Spleen (tissue), 13 donors: ENCODE results near the gene STYK1. TPM values are rescaled to one million over a fixed set of nuclear protein-coding genes. Genes with fewer than 3 reads are reported as not detected.

Experiments used
- DNase-seq: peaks from one replicate; pipeline ENCODE4 v3.0.0-alpha.2; 2020
- H3K27ac ChIP-seq, 8 donors: fragments of 200-600 bp; sonication (generic) in 7 of 8; 1 replicate in 4 of 8; 2 replicates in 4 of 8; pipeline versions ENCODE4 v1.5.0 to v1.8.0; 2016 to 2021; ENCODE audit warnings: inconsistent platforms in 4 of 8, mild to moderate bottlenecking in 4 of 8, moderate library complexity in 1 of 8
- H3K27me3 ChIP-seq, 7 donors: fragments of 200-600 bp; sonication (generic) in 6 of 7; replicated peaks in 1 of 7; 1 replicate in 4 of 7; 2 replicates in 3 of 7; pipeline versions ENCODE4 v1.5.0 to v1.8.0; 2016 to 2021; ENCODE audit warnings: inconsistent platforms in 3 of 7, mild to moderate bottlenecking in 1 of 7
- H3K36me3 ChIP-seq, 6 donors: fragments of 200-600 bp; sonication (generic) in 5 of 6; 1 replicate in 4 of 6; 2 replicates in 2 of 6; pipeline versions ENCODE4 v1.5.0 to v1.8.0; 2016 to 2021; ENCODE audit warnings: inconsistent platforms in 2 of 6
- H3K4me1 ChIP-seq, 6 donors: fragments of 200-600 bp; sonication (generic) in 5 of 6; 1 replicate in 3 of 6; 2 replicates in 3 of 6; pipeline versions ENCODE4 v1.5.0 to v1.8.0; 2016 to 2021; ENCODE audit warnings: inconsistent platforms in 3 of 6
- H3K4me3 ChIP-seq, 8 donors: fragments of 200-600 bp; sonication (generic) in 7 of 8; 1 replicate in 4 of 8; 2 replicates in 4 of 8; pipeline versions ENCODE4 v1.5.0 to v1.8.0; 2016 to 2021; ENCODE audit warnings: inconsistent platforms in 4 of 8, mild to moderate bottlenecking in 4 of 8, moderate library complexity in 2 of 8
- H3K9me3 ChIP-seq, 8 donors: fragments of 200-600 bp; sonication (generic) in 7 of 8; 1 replicate in 4 of 8; 2 replicates in 4 of 8; pipeline versions ENCODE4 v1.5.0 to v1.8.0; 2016 to 2021; ENCODE audit warnings: inconsistent platforms in 4 of 8
- CTCF ChIP-seq, 11 experiments: fragments of 200-600 bp in 7 of 11; fragments of 450-650 bp in 4 of 11; sonication (generic) in 4 of 11; IDR thresholded peaks in 8 of 11; conservative IDR thresholded peaks in 3 of 11; 1 replicate in 7 of 11; 2 replicates in 4 of 11; pipeline versions ENCODE4 v1.4.0 to v1.8.0; 2016 to 2021; ENCODE audit warnings: antibody characterized with exemption in 11 of 11, inconsistent platforms in 4 of 11, mild to moderate bottlenecking in 1 of 11
- POLR2A ChIP-seq, 3 donors: fragments of 450-650 bp; IDR thresholded peaks; one replicate each; pipeline ENCODE4 v1.5.1; 2017; ENCODE audit warnings: antibody characterized with exemption in 3 of 3, mild to moderate bottlenecking in 1 of 3
- POLR2AphosphoS5 ChIP-seq, 3 donors: sonication (generic); formaldehyde crosslinking; IDR thresholded peaks; one replicate each; pipeline ENCODE4 v1.5.1; 2017; ENCODE audit warnings: antibody characterized with exemption in 3 of 3
- WGBS, 5 donors: extraction: QIAGEN DNeasy Blood & Tissue Kit in 3 of 5; methylation state at CpG; one replicate each; pipeline versions ENCODE4 v1.1.5 to v1.1.7; 2013 to 2018; 5-methylcytosine and 5-hydroxymethylcytosine counted together
- intact Hi-C: fragments of 100-400 bp; cut with DNase I; formaldehyde crosslinking; loops from one replicate; pipeline ENCODE4 v1.15.0; 2023; ENCODE audit warnings: low total_unique reads
- long read RNA-seq, 2 donors: transcript quantifications; one replicate each; lab custom pipeline, GENCODE V29; 2026
- polyA plus RNA-seq, 3 donors: library from polyadenylated mRNA; stranded (reverse); fragments of 200-250 nt; gene quantifications; one replicate each; pipeline ENCODE4 v1.2.1, GENCODE V29; 2013
- total RNA-seq, 7 donors: library from RNA; depleted of rRNA in 3 of 7; stranded (reverse); fragments of >200 nt in 3 of 7; fragmentation: NEBNext Ultra II Directional in 4 of 7; extraction: Animal tissue kit (Norgen Biotek cat#: 25700) in 4 of 7; gene quantifications; one replicate each; pipeline versions ENCODE4 v1.1.0 to v1.2.1, GENCODE V29; 2016 to 2021
- donor health status: healthy with polysubstance abuse.
- donor health status: DM: no; HTN: no; CAD: no; lungs with moderate emphysema.
- donor health status: DM: no; HTN: no; CAD: no.
- donor health status: Bipolar disorder and iron deficiency.
- donor health status: healthy.
- donor health status: DM: no; HTN: no; CAD: no.
- donor health status: DM: yes; HTN: yes; CAD: no.

STYK1 gene
- 1 to 10 TPM in 4 of 7 donors, under 1 TPM in 3; 0.49 to 2.4 (median 1.2) TPM for total RNA-seq
- under 1 TPM; 0.17 to 0.26 (median 0.26) TPM for polyA plus RNA-seq
- long read RNA-seq, donor 1: 0 reads
- long read RNA-seq, donor 2: 0 reads

GRCh38 chr12:10673659-10674384 is at the start of gene STYK1:
TSS of gene STYK1 (minus strand) at chr12:10674052. CDS start at chr12:10634618, 39,434 bp downstream.
- peak within 1 kb of the TSS; percentile 4 to 72 (median 42) for H3K4me3 ChIP-seq
- intact Hi-C loops: loop anchor here (5.0 kb wide), 1 partner anchor 342 kb away; no protein-coding TSS in a partner anchor
- peaks cover 2 to 42% (median 17%) of the 10 kb centered on the region in 6 donors for H3K4me1 ChIP-seq
- no peaks in the 10 kb centered on the region for H3K9me3 ChIP-seq
- TF ChIP-seq POLR2A (IDR thresholded peaks at IDR 0.05) (no peak), CTCF (IDR thresholded peaks at IDR 0.05 in 8 of 11, conservative IDR thresholded peaks at IDR 0.05 in 3 of 11) (peak in 10 of 11 experiments; percentile 64 to 84 (median 77)), POLR2AphosphoS5 (IDR thresholded peaks at IDR 0.05) (peak; percentile 62 to 74 (median 69))
- peak within 1 kb of the TSS in 4 of 8 donors; percentile 14 to 77 (median 54) for H3K27ac ChIP-seq
- peaks cover 0 to 62% (median 9%) of the 10 kb centered on the region in 7 donors for H3K27me3 ChIP-seq
- peak; percentile 87 for DNase-seq
- WGBS, 5 donors: 0 to 2% (median 1%) methylated on average over 35 of the region's 35 CpGs
- no peaks in the 10 kb centered on the region for H3K36me3 ChIP-seq

- Histone ChIP-seq H3K36me3 (no peaks in the 10 kb centered on the region), H3K27ac (peak within 1 kb of the TSS; percentile 85 to 96 (median 93)), H3K4me3 (peak within 1 kb of the TSS; percentile 77 to 95 (median 85)), H3K4me1 (peaks cover 24 to 61% (median 46%) of the 10 kb centered on the region in 6 donors), H3K9me3 (no peaks in the 10 kb centered on the region), H3K27me3 (peaks cover 0 to 28% (median 7%) of the 10 kb centered on the region in 7 donors)
- 0 to 1% (median 0%) methylated on average over 19 to 95 of the region's 95 CpGs for WGBS, 5 donors
- DNase-seq: peak; percentile 88
- intact Hi-C loops: no loop called here
- TF ChIP-seq CTCF (IDR thresholded peaks at IDR 0.05 in 8 of 11, conservative IDR thresholded peaks at IDR 0.05 in 3 of 11) (peak in 1 of 11 experiments; percentile 23), POLR2A (IDR thresholded peaks at IDR 0.05) (peak in 1 of 3 donors; percentile 67), POLR2AphosphoS5 (IDR thresholded peaks at IDR 0.05) (peak; percentile 81 to 86 (median 82))
These were observed 49.3 kb upstream of the STYK1 start, which contains the start of gene YBX3 for GRCh38 chr12:10722905-10723746. TSS of gene YBX3 (minus strand) at chr12:10723323. CDS start at chr12:10723111, 212 bp downstream.

GRCh38 chr12:10722502-10722904 is 48.7 kb upstream of the STYK1 start:
- peaks cover 0 to 28% (median 7%) of the 10 kb centered on the region in 7 donors for H3K27me3 ChIP-seq
- no peaks in the 10 kb centered on the region for H3K9me3 ChIP-seq
- intact Hi-C loops: no loop called here
- no peaks in the 10 kb centered on the region for H3K36me3 ChIP-seq
- DNase-seq: peak; percentile 86
- TF ChIP-seq CTCF (IDR thresholded peaks at IDR 0.05 in 8 of 11, conservative IDR thresholded peaks at IDR 0.05 in 3 of 11): peak in 3 of 11 experiments; percentile 9 to 17 (median 12)
- peak in 1 of 3 donors; percentile 73 for TF ChIP-seq POLR2AphosphoS5 (IDR thresholded peaks at IDR 0.05)
- TF ChIP-seq POLR2A (IDR thresholded peaks at IDR 0.05): no peak
- peak overlapping the region; percentile 77 to 95 (median 85) for H3K4me3 ChIP-seq
- peak overlapping the region; percentile 85 to 96 (median 93) for H3K27ac ChIP-seq
- WGBS, 5 donors: 0 to 3% (median 0%) methylated on average over 6 to 36 of the region's 36 CpGs
- H3K4me1 ChIP-seq: peaks cover 27 to 67% (median 51%) of the 10 kb centered on the region in 6 donors
